Osteoblast (primary cell): ENCODE data around the gene L3MBTL1. TPM values are rescaled to one million over a fixed set of nuclear protein-coding genes. Genes with fewer than 3 reads are reported as not detected.

Source experiments
- DNase-seq: peaks from one replicate; pipeline ENCODE4 v3.0.0; 2011; ENCODE audit warnings: low spot score, mixed read lengths; ENCODE audit not compliant: insufficient read length; ENCODE audit errors: missing footprints
- H2AFZ ChIP-seq: 2 replicates; pipeline ENCODE4 v1.6.0; 2011; ENCODE audit warnings: mild to moderate bottlenecking, low read length
- H3K27ac ChIP-seq: 2 replicates; pipeline ENCODE4 v1.5.1; 2011; ENCODE audit warnings: mild to moderate bottlenecking, low read depth, low read length, moderate library complexity
- H3K27me3 ChIP-seq: 2 replicates; pipeline ENCODE4 v1.6.0; 2012; ENCODE audit warnings: mild to moderate bottlenecking, control low read depth, inconsistent platforms, low read length, moderate library complexity; ENCODE audit not compliant: insufficient read depth
- H3K36me3 ChIP-seq: 2 replicates; pipeline ENCODE4 v1.5.1; 2011; ENCODE audit warnings: mild to moderate bottlenecking, low read length, control low read depth, moderate library complexity; ENCODE audit not compliant: insufficient read depth
- H3K4me1 ChIP-seq: 2 replicates; pipeline ENCODE4 v1.5.1; 2011; ENCODE audit warnings: mild to moderate bottlenecking, low read length, control low read depth, moderate library complexity; ENCODE audit not compliant: insufficient read depth
- H3K4me2 ChIP-seq: 2 replicates; pipeline ENCODE4 v1.6.0; 2011; ENCODE audit warnings: mild to moderate bottlenecking, low read length; ENCODE audit not compliant: insufficient read depth
- H3K4me3 ChIP-seq: fragments of 200-600 bp; sonication (generic); 3 replicates; pipeline ENCODE4 v1.5.1; 2012; ENCODE audit warnings: mild to moderate bottlenecking, low read length, inconsistent platforms; ENCODE audit not compliant: insufficient read depth
- H3K79me2 ChIP-seq: 2 replicates; pipeline ENCODE4 v1.6.0; 2012; ENCODE audit warnings: mild to moderate bottlenecking, low read length, control low read depth, inconsistent platforms; ENCODE audit not compliant: insufficient read depth
- H3K9me3 ChIP-seq: 2 replicates; pipeline ENCODE4 v1.5.1; 2011; ENCODE audit warnings: low read depth, low read length, control low read depth
- H4K20me1 ChIP-seq: 2 replicates; pipeline ENCODE4 v1.6.0; 2012; ENCODE audit warnings: mild to moderate bottlenecking, low read length, control low read depth; ENCODE audit not compliant: insufficient read depth
- total RNA-seq: library from RNA; depleted of rRNA; stranded (reverse); fragments of >200 nt; gene quantifications from 2 replicates; pipeline ENCODE4 v1.2.3, GENCODE V29; 2012
- TF ChIP-seq, protein P1 (sequence below): IDR thresholded peaks from 2 replicates; pipeline ENCODE4 v1.5.1; 2011; ENCODE audit warnings: mild to moderate bottlenecking, low read depth, low read length, moderate library complexity; ENCODE audit errors: extremely low read depth

Gene L3MBTL1
- total RNA-seq, 1 donor: 9.8 TPM

DNA sequence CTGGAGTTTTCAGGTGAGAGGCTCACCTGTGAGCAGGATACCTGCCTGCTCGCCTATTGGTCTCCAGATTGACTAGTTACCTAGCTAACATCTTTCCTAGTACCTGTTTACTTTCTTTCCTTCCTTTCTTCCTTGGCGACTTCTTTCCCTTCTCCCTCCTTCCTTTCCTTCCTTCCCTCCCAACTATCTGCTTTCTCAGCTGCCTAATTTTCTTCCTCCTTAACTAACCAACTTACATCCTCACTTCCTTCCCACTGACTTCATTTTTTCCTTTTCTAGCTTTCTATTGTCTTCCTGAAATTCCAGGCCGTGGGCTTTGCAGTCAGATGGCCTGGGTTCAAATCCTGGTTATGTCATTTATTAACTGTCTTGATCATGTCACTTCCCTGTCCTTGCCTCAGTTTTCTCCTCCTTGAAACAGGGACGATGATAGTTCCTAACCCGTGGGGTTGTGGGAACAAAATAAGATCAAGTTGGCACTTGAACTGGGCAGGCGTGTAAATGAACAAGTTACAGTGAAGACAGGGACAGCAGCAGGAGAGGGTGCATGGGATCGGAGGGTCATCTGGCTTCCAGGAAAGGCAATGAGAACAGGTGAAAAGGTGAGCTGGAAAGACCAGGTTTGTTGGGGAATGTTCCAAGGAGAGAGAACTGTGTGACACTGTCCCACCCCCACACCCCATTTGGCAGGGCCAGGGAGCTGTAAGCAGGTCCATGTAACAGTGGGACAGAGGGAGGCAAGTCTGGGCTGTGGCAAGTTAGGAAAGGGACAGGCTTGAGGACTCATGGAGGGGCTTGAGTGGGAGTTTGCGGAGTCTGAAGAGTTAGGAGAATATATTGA is 51.9 kb downstream of the L3MBTL1 start:
- Histone ChIP-seq H3K4me1 (no peaks in the 10 kb centered on the region), H3K9me3 (no peaks in the 10 kb centered on the region), H3K4me2 (no peak overlapping the region), H3K36me3 (no peaks in the 10 kb centered on the region), H2AFZ (no peak overlapping the region), H3K4me3 (no peak overlapping the region), H3K79me2 (no peaks in the 10 kb centered on the region), H3K27me3 (no peaks in the 10 kb centered on the region), H3K27ac (no peak overlapping the region), H4K20me1 (no peaks in the 10 kb centered on the region)
- TF ChIP-seq, protein P1, sequence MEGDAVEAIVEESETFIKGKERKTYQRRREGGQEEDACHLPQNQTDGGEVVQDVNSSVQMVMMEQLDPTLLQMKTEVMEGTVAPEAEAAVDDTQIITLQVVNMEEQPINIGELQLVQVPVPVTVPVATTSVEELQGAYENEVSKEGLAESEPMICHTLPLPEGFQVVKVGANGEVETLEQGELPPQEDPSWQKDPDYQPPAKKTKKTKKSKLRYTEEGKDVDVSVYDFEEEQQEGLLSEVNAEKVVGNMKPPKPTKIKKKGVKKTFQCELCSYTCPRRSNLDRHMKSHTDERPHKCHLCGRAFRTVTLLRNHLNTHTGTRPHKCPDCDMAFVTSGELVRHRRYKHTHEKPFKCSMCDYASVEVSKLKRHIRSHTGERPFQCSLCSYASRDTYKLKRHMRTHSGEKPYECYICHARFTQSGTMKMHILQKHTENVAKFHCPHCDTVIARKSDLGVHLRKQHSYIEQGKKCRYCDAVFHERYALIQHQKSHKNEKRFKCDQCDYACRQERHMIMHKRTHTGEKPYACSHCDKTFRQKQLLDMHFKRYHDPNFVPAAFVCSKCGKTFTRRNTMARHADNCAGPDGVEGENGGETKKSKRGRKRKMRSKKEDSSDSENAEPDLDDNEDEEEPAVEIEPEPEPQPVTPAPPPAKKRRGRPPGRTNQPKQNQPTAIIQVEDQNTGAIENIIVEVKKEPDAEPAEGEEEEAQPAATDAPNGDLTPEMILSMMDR: no peak
- DNase-seq: no peak

DNA sequence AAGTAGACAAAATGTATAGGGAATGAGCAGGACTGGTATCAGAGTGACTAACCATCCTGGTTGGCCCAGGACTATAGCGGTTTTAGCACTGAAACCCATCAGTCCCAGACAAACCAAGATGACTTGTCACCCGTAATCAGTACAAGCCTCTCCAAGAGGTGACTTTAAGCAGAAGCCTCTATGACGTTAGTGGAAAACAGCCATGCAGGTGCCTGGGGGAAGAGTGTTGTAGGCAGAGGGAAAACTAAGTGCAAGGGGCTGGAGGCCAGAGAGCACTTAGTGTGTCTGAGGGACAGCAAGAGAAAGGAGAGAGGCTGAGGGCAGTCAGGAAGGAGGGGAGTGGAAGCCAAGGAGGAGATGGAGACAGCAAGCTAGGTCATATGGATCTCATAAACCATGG is 53.5 kb downstream of the L3MBTL1 start:
- no peak for DNase-seq
- TF ChIP-seq, protein P1: no peak
- no peak overlapping the region for H3K4me3 ChIP-seq

DNA sequence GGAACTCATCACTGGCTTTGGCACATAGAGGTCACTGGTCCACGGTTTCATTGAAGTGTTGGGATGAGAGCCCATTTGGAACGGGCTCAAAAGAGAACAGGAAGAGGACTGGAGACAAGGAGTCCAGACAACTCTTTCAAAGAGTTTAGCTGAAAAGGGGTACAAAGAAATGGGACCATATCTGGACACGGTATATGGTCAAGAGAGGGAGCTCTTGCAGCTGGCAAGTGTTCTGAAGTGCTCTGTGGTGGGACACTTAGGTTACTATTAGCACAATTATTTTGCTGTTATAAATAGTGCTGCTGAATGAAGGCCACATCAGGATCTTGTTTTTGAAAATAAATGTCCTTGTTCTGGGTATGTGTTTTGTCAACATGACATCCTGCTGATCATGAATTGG is 55.9 kb downstream of the L3MBTL1 start:
- TF ChIP-seq, protein P1: peak; percentile 35
- Histone ChIP-seq H3K4me1 (no peaks in the 10 kb centered on the region), H2AFZ (no peak overlapping the region), H4K20me1 (no peaks in the 10 kb centered on the region), H3K9me3 (no peaks in the 10 kb centered on the region), H3K4me2 (no peak overlapping the region), H3K36me3 (no peaks in the 10 kb centered on the region), H3K79me2 (no peaks in the 10 kb centered on the region), H3K4me3 (no peak overlapping the region), H3K27ac (no peak overlapping the region), H3K27me3 (no peaks in the 10 kb centered on the region)
- no peak for DNase-seq

More for the DNA sequence above, 53.5 kb downstream of the L3MBTL1 start:
- Histone ChIP-seq H3K79me2 (no peaks in the 10 kb centered on the region), H3K4me2 (no peak overlapping the region), H3K9me3 (no peaks in the 10 kb centered on the region), H2AFZ (no peak overlapping the region), H3K27ac (no peak overlapping the region), H4K20me1 (no peaks in the 10 kb centered on the region), H3K36me3 (no peaks in the 10 kb centered on the region), H3K27me3 (no peaks in the 10 kb centered on the region), H3K4me1 (no peaks in the 10 kb centered on the region)

DNA sequence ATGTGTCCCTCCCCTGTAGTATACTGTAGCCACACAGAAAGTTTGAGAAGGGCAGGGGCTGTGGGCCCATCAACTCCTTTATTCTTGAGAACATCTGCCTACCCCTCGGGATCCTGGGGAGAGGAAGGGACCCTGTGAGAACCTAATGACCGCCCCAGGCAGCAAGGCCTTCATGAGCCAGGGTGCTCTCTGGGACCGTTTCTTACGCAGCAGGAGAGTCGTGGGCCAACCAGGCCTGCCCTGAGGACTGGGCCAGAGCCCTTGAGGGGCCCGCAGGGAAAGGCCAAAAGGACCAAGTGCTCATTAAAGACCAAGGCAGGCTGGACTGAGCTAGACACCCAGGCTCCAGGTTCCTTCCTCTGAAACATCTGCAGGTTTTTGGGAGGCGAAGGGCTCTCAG is 56.5 kb downstream of the L3MBTL1 start:
- H3K4me3 ChIP-seq: no peak overlapping the region
- H3K27me3 ChIP-seq: no peaks in the 10 kb centered on the region
- no peak for DNase-seq
- no peak overlapping the region for H3K27ac ChIP-seq
- no peaks in the 10 kb centered on the region for H3K9me3 ChIP-seq
- H3K36me3 ChIP-seq: no peaks in the 10 kb centered on the region
- H3K4me1 ChIP-seq: no peaks in the 10 kb centered on the region
- H2AFZ ChIP-seq: no peak overlapping the region
- H3K79me2 ChIP-seq: no peaks in the 10 kb centered on the region
- TF ChIP-seq, protein P1: no peak
- H4K20me1 ChIP-seq: no peaks in the 10 kb centered on the region
- no peak overlapping the region for H3K4me2 ChIP-seq
